Liver (tissue), 9 donors: Measurements from ENCODE around the gene COL1A2. TPM values are rescaled to one million over a fixed set of nuclear protein-coding genes. Genes with fewer than 3 reads are reported as not detected.

Experiments
- DNase-seq: peaks from one replicate; pipeline ENCODE4 v3.0.0-alpha.2; 2017; ENCODE audit warnings: low spot score
- H3K27ac ChIP-seq, 2 donors: one replicate each; pipeline ENCODE4 v1.7.0; 2013; ENCODE audit warnings: inconsistent platforms in 2 of 2, low read length in 2 of 2, control low read depth in 1 of 2, low read depth in 1 of 2, mild to moderate bottlenecking in 1 of 2
- H3K27me3 ChIP-seq, 4 donors: one replicate each; pipeline versions ENCODE4 v1.6.1 to v1.7.0; 2013; ENCODE audit warnings: low read length in 3 of 4, inconsistent platforms in 1 of 4, mild to moderate bottlenecking in 1 of 4, moderate library complexity in 1 of 4; ENCODE audit not compliant: control insufficient read depth in 4 of 4, insufficient read depth in 4 of 4
- H3K36me3 ChIP-seq, 4 donors: one replicate each; pipeline versions ENCODE4 v1.6.1 to v1.7.0; 2013; ENCODE audit warnings: low read length in 3 of 4, mild to moderate bottlenecking in 3 of 4, low read depth in 1 of 4, moderate library complexity in 1 of 4; ENCODE audit not compliant: control insufficient read depth in 4 of 4, insufficient read depth in 3 of 4
- H3K4me1 ChIP-seq, 4 donors: one replicate each; pipeline versions ENCODE4 v1.6.1 to v1.7.0; 2013; ENCODE audit warnings: low read length in 3 of 4, mild to moderate bottlenecking in 3 of 4, moderate library complexity in 1 of 4; ENCODE audit not compliant: control insufficient read depth in 4 of 4, insufficient read depth in 4 of 4
- H3K4me3 ChIP-seq, 3 donors: one replicate each; pipeline versions ENCODE4 v1.6.1 to v1.7.0; 2013; ENCODE audit warnings: low read length in 3 of 3, control low read depth in 1 of 3, low read depth in 1 of 3, mild to moderate bottlenecking in 1 of 3
- H3K9ac ChIP-seq, 2 donors: one replicate each; pipeline ENCODE4 v1.7.0; 2013; ENCODE audit warnings: low read length in 2 of 2, mild to moderate bottlenecking in 2 of 2, moderate library complexity in 2 of 2, control low read depth in 1 of 2, low read depth in 1 of 2
- H3K9me3 ChIP-seq, 4 donors: one replicate each; pipeline versions ENCODE4 v1.6.1 to v1.7.0; 2013; ENCODE audit warnings: low read length in 3 of 4; ENCODE audit not compliant: control insufficient read depth in 4 of 4
- CTCF ChIP-seq: fragments of 150-350 bp; IDR thresholded peaks from 2 replicates; pipeline ENCODE4 v1.5.1; 2017; ENCODE audit warnings: improper control_type of control experiment, low read depth, low read length; ENCODE audit not compliant: missing input control
- EGR1 ChIP-seq, 2 donors: IDR thresholded peaks; 2 replicates each; pipeline ENCODE4 v1.6.1; 2016 to 2018; ENCODE audit warnings: antibody characterized with exemption in 2 of 2, low read depth in 2 of 2
- FOXA1 ChIP-seq: IDR thresholded peaks from 2 replicates; pipeline ENCODE4 v1.6.1; 2016; ENCODE audit warnings: antibody characterized with exemption
- FOXA2 ChIP-seq: IDR thresholded peaks from 2 replicates; pipeline ENCODE4 v1.6.1; 2016; ENCODE audit warnings: antibody characterized with exemption
- GABPA ChIP-seq, 2 donors: IDR thresholded peaks in 1 of 2; conservative IDR thresholded peaks in 1 of 2; 2 replicates each; pipeline ENCODE4 v1.6.1; 2016; ENCODE audit warnings: antibody characterized with exemption in 2 of 2, mild to moderate bottlenecking in 1 of 2, moderate library complexity in 1 of 2
- HNF4A ChIP-seq, 2 donors: conservative IDR thresholded peaks; 2 replicates each; pipeline ENCODE4 v1.6.1; 2016; ENCODE audit warnings: antibody characterized with exemption in 2 of 2, mild to moderate bottlenecking in 2 of 2
- HNF4G ChIP-seq: IDR thresholded peaks from 2 replicates; pipeline ENCODE4 v1.6.1; 2016; ENCODE audit warnings: antibody characterized with exemption
- JUND ChIP-seq, 2 donors: IDR thresholded peaks; 2 replicates each; pipeline ENCODE4 v1.6.1; 2016; ENCODE audit warnings: antibody characterized with exemption in 2 of 2
- NR2F2 ChIP-seq: IDR thresholded peaks from 2 replicates; pipeline ENCODE4 v1.6.1; 2016; ENCODE audit warnings: antibody characterized with exemption
- RAD21 ChIP-seq, 2 donors: IDR thresholded peaks; 2 replicates each; pipeline ENCODE4 v1.6.1; 2016; ENCODE audit warnings: antibody characterized with exemption in 2 of 2, mild to moderate bottlenecking in 2 of 2
- REST ChIP-seq: IDR thresholded peaks from 2 replicates; pipeline ENCODE4 v1.6.1; 2016; ENCODE audit warnings: antibody characterized with exemption, mild to moderate bottlenecking
- RXRA ChIP-seq, 2 donors: IDR thresholded peaks; 2 replicates each; pipeline ENCODE4 v1.6.1; 2017 to 2018; ENCODE audit warnings: antibody characterized with exemption in 2 of 2, mild to moderate bottlenecking in 1 of 2
- SP1 ChIP-seq: IDR thresholded peaks from 2 replicates; pipeline ENCODE4 v1.6.1; 2018; ENCODE audit warnings: antibody characterized with exemption, mild to moderate bottlenecking
- YY1 ChIP-seq: IDR thresholded peaks from 2 replicates; pipeline ENCODE4 v1.6.1; 2016; ENCODE audit warnings: antibody characterized with exemption, mild to moderate bottlenecking
- WGBS: extraction: QIAGEN DNeasy Blood & Tissue Kit; methylation state at CpG from one replicate; pipeline ENCODE4 v1.1.7; 2013; 5-methylcytosine and 5-hydroxymethylcytosine counted together
- polyA plus RNA-seq, 2 donors: library from polyadenylated mRNA; stranded (reverse) in 1 of 2; unstranded in 1 of 2; fragments of 200-250 nt in 1 of 2; fragments of >200 nt in 1 of 2; fragmentation: Nextera tagmentation in 1 of 2; extraction: Ambion mirVana in 1 of 2; gene quantifications; one replicate each; pipeline versions ENCODE4 v1.2.1 to v1.2.3, GENCODE V29; 2013 to 2015
- total RNA-seq, 2 donors: library from RNA; depleted of rRNA; stranded (reverse); fragments of >200 nt; gene quantifications; one replicate each; pipeline ENCODE4 v1.2.3, GENCODE V29; 2014
- TF ChIP-seq, protein P1 (sequence below): IDR thresholded peaks from 2 replicates; pipeline ENCODE4 v1.6.1; 2016; ENCODE audit warnings: antibody characterized with exemption
- TF ChIP-seq, protein P2 (sequence below): IDR thresholded peaks from 2 replicates; pipeline ENCODE4 v1.6.1; 2016; ENCODE audit warnings: antibody characterized with exemption
- TF ChIP-seq, protein P3 (sequence below): IDR thresholded peaks from 2 replicates; pipeline ENCODE4 v1.6.1; 2016; ENCODE audit warnings: antibody characterized with exemption
- donor health status: healthy.
- donor health status: healthy.
- donor health status: healthy.
- donor health status: healthy.
- donor health status: healthy.

The COL1A2 gene
- total and polyA plus RNA-seq, 4 donors, result 11.5 to 86.2 (median 42.0) TPM

- 70% methylated on average over 5 of the region's 5 CpGs for WGBS
- no peak overlapping the region for H3K4me3 ChIP-seq
- H3K9me3 ChIP-seq, result no peaks in the 10 kb centered on the region
- no peak overlapping the region for H3K27ac ChIP-seq
- TF ChIP-seq EGR1 (IDR thresholded peaks at IDR 0.05; ENCODE audit: low read depth in 2 of 2) (no peak), REST (no peak), YY1 (no peak), SP1 (no peak), GABPA (IDR thresholded peaks at IDR 0.05 in 1 of 2, conservative IDR thresholded peaks at IDR 0.05 in 1 of 2) (no peak), RXRA (IDR thresholded peaks at IDR 0.05) (no peak), JUND (IDR thresholded peaks at IDR 0.05) (no peak), CTCF (no peak), HNF4G (no peak), HNF4A (conservative IDR thresholded peaks at IDR 0.05) (no peak), FOXA2 (no peak), RAD21 (IDR thresholded peaks at IDR 0.05) (no peak), FOXA1 (no peak)
- TF ChIP-seq, protein P1, sequence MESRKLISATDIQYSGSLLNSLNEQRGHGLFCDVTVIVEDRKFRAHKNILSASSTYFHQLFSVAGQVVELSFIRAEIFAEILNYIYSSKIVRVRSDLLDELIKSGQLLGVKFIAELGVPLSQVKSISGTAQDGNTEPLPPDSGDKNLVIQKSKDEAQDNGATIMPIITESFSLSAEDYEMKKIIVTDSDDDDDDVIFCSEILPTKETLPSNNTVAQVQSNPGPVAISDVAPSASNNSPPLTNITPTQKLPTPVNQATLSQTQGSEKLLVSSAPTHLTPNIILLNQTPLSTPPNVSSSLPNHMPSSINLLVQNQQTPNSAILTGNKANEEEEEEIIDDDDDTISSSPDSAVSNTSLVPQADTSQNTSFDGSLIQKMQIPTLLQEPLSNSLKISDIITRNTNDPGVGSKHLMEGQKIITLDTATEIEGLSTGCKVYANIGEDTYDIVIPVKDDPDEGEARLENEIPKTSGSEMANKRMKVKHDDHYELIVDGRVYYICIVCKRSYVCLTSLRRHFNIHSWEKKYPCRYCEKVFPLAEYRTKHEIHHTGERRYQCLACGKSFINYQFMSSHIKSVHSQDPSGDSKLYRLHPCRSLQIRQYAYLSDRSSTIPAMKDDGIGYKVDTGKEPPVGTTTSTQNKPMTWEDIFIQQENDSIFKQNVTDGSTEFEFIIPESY, result no peak
- TF ChIP-seq, protein P2, sequence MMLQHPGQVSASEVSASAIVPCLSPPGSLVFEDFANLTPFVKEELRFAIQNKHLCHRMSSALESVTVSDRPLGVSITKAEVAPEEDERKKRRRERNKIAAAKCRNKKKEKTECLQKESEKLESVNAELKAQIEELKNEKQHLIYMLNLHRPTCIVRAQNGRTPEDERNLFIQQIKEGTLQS, result no peak
- TF ChIP-seq, protein P3, sequence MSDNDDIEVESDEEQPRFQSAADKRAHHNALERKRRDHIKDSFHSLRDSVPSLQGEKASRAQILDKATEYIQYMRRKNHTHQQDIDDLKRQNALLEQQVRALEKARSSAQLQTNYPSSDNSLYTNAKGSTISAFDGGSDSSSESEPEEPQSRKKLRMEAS, result no peak
- H3K4me1 ChIP-seq, result no peaks in the 10 kb centered on the region
- no peaks in the 10 kb centered on the region for H3K36me3 ChIP-seq
- no peak overlapping the region for H3K9ac ChIP-seq
- DNase-seq, result no peak
- H3K27me3 ChIP-seq, result no peaks in the 10 kb centered on the region
Measured at GRCh38 chr7:94418851-94419250, 24.2 kb downstream of the COL1A2 start.

GRCh38 chr7:94420328-94420727, 25.6 kb downstream of the COL1A2 start:
- H3K9me3 ChIP-seq, result no peaks in the 10 kb centered on the region
- H3K27ac ChIP-seq, result no peak overlapping the region
- WGBS, result 84% methylated on average over 6 of the region's 6 CpGs
- no peak overlapping the region for H3K4me3 ChIP-seq
- H3K27me3 ChIP-seq, result no peaks in the 10 kb centered on the region
- no peaks in the 10 kb centered on the region for H3K36me3 ChIP-seq
- DNase-seq, result no peak
- TF ChIP-seq, protein P3, result no peak
- no peak for TF ChIP-seq CTCF
- TF ChIP-seq, protein P2, result no peak
- no peak for TF ChIP-seq FOXA2
- no peak for TF ChIP-seq GABPA (IDR thresholded peaks at IDR 0.05 in 1 of 2, conservative IDR thresholded peaks at IDR 0.05 in 1 of 2)
- TF ChIP-seq HNF4A (conservative IDR thresholded peaks at IDR 0.05), result no peak
- no peak for TF ChIP-seq SP1
- no peak for TF ChIP-seq JUND (IDR thresholded peaks at IDR 0.05)
- TF ChIP-seq NR2F2, result no peak
- H3K9ac ChIP-seq, result no peak overlapping the region
- no peaks in the 10 kb centered on the region for H3K4me1 ChIP-seq
